Suppressor macrophage (primary cell): ENCODE data around the gene C16orf78.
"Not testable (repeated sequence)": the region's sequence is repeated elsewhere in the genome, so short reads cannot be mapped to it uniquely, and the experiment has no call there.

ENCODE experiments used
- DNase-seq, 4 experiments: peaks; one replicate each; pipeline ENCODE4 v3.0.0-alpha.2; 2020 to 2022

C16orf78 gene

DNA sequence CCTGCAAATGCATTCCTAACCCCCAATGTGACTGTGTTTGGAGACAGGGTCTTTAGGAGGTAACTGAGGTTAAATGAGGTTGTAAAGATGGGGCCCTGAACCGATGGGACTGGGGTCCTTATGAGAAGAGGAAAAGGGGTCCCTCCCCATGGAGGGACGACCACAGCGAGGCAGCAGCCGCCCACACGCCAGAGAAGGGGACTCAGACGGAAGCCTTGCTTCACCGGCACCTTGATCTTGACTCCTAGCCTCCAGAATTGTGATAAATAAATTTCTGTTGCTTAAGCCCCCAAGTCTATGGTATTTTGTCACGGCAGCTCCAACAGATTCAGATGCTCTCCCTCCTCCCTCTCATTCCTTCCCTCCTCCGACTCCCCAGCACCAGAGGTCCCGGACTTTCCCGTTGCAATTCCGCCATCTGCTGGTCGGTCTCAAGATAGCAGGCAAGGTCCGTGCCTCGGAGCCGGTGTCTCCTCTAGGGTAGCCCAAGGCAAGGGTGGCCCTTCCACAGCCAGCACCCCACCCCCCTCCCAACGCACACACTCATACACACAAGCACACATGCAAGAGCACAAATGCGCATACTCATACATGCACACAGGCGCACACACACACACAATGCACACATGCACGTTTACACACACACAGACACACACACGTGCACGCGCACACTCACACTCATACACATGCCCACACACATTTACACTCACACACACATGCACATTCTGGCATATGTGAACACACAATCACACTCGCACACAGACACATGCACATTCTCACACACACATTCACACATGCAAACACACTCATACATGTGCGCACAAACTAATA is 23.1 kb upstream of the C16orf78 start:
- peak; percentile 59 to 75 (median 74) for DNase-seq

DNA sequence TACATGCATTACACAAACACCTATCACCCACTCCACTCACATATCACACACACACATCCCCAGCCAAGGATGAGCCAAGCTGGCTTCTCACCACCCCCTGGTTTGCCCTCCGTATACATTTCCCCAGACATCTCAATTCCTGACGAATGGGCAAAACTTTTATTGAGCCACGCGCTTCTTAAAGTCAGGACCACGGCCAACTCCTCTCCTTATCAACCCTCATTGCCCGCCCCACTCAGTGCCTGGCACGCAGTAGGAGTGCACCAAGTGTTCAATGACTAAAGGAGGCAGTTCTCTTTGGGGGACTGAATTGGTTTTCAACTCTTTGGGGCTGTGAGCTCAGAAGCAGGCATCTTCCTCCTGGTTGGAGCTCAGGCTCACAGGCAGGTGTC is 22.5 kb upstream of the C16orf78 start:
- DNase-seq = no peak

DNA sequence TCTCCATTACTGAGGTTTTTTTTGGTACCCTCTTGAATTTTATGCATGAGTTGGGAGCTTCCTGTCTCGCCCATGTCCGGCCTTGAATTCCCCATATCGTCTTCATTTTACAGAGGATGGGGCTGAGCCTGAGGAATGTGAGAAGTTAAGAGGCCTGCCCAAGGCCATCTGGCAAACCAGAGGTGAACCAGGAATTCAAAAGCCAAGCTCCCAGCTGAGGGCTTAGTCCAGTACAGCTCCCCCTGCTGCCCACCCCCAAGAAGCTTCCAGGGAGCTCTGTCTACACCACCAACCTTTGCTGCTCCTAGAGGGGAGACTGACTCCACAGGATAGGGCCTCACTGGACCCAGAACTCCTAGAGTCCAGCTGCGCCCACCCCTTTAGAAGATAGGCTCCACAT is 20.7 kb upstream of the C16orf78 start:
- DNase-seq = peak in 3 of 4 experiments; percentile 5 to 19 (median 9)

DNA sequence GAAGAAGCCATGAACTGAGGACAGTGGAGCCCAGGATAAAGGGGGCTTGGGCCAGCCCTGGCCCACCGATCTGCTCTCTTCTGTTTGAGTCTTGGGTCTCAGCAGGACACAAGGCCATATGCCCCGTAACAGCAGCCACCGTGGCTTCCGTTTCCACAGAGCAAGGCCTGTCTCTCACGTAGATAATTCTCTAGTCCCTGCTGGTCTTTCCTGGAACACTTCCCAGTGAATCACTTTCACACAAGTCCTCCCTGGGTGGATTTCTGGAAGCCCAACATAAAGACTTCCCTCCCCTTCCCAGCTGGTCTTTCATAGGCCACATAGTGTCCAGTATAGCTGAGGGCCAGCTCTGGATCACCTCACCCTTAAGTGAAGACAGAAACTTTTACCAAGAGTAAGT is 19.9 kb upstream of the C16orf78 start:
- DNase-seq = no peak

DNA sequence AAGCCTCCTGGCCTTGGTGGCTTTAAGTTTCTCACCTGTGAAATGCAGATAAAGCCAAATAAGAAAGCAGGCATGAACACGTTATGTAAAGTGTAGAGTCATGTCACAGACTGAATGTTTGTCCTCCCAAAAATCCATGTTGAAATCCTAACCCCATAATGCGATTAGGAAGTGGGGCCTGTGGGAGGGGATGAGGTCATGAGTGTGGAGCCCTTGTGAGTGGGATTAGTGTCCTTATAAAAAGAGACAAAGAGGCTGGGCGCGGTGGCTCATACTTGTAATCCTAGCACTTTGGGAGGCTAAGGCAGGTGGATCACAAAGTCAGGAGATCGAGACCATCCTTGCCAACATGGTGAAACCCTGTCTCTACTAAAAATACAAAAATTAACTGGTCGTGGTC is 19.5 kb upstream of the C16orf78 start:
- DNase-seq = no peak

DNA sequence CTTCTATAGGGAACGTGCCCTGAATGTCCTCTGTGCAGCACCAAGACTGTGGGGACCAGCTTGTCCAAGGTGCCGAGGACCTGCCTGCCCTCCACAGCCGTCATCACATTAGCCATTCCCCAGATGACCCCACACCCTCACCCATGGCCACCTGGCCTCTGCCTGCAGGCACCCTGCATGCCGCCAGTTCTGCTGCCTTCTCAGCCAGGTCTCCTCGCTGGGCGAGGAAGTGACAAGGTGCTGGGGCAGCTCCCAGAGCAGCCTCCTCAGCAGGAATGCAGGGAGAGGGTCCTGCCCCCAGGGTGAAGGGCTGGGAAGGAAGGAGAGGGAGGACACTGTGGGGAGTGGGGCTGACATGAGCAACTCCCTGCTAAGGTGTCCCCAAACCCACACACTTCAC is 18.6 kb upstream of the C16orf78 start:
- DNase-seq = no peak

DNA sequence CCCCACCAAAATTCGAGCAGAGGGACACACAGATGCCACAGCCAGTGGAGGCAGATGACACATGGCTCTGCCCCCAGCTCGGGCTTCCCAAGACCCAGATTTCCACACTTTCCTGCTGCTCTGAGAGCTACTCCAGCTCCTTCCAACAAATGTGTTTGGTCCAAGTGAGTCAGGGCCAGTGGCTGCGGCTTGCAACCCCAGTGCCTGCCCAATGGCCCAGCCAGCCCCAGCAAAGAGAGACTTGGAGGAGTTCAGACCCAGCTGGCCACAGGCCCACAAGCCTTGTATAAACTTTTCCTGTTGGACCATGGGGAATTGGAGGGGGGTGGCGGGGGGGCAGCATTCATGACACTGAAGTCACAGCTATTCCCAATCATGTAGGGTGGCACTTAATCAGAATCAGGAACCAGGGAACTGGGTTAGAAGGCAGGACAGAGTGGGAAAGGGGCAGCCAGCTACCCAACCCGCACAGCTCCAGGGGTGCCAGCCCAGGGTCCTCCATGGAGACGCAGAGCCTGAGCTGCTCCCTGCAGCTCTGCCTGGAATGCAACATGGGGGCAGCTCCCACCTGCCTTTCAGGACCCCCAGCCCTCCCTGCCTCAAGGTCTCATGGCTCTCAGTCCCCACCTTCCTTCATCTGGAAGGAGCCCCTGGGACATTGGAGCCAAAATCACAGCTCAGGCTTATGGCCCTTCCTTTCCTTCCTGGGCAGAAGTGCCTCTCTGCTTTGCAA is 17.5 kb upstream of the C16orf78 start:
- no peak for DNase-seq

DNA sequence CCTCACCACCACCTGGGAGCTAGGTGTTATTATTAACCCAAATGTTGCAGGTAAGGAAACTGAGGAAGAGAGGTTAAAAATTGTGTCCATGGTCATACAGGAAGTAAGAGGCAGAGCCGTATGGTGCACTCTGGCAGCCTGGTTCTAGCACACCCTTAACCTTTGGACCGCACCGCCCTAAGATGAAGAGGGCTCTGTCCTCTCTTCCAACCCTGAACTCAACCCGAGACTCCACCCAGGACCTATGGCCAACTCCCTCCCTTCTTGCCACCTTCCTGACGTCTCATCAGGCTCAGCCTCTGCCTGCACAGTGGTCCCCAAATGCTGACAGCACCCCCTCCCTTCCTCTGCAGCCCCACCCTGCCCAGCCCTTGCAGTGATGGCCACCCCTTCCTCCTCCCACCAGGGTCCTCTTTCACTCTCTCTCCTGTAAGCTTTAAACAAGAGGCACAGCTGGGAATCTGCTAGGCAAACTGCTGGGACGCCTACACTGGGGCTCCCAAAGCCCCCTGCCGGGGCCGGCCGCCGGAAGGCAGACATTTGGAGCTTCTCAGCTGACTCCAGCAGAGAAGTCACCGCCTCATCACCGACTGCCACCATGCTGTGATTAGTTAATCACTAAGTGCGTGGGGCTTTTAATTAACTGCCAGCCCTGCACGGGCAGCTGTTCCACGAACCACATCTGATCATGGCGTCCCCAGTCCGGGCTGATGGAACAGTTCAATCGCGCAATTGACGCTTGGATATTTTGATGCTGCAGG is 16.7 kb upstream of the C16orf78 start:
- no peak for DNase-seq

DNA sequence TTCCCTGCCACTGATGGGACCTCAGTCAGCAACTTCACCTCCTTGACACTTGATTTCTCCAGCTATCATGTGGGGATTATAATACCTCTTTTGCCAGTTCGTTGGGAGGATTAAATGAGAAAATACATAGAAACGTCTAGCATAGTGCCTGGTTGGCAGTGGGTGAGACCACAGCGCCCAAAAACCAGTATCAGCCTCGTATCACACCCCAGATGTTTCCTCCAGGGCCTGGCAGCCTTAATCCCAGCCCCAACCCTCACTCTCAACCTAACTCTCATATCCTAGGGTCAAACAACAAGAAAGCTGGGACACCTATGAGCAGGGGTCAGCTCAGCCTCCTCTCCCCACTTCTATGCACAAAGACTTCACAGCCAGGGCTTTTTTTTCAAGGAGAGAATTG is 14.0 kb upstream of the C16orf78 start:
- DNase-seq = no peak

DNA sequence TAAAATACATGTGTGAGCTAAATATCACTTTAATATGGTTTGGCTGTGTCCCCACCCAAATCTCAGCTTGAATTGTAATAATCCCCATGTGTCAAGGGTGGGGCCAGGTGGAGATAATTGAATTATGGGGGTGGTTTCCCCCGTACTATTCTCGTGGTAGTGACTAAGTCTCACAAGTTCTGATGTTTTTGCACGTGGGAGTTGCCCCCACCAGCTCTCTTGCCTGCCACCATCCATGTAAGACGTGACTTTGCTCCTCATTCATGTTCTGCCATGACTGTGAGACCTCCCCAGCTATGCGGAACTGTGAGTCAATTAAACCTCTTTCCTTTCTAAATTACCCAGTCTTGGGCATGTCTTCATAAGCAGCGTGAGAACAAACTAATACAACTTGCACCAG is 11.9 kb upstream of the C16orf78 start:
- not testable (repeated sequence) for DNase-seq

DNA sequence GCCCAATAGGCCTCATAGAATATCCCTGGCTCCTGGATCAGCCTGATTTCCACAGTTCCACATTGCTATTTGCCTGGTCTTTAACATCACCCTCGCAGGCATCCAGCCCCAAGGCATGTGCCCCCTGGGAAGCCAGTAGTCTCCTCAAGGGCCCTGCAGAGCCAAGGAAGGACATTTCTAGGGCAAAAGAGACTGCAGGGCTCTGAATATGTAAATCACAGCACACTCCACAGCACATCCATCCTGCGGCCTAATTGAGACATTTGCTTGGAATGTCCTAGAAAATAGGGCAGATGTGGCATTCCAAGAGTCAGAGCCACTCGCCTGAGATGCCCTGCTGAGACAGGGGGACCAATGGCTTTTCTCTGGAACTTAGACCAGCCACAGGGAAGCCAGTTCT is 11.4 kb upstream of the C16orf78 start:
- no peak for DNase-seq

DNA sequence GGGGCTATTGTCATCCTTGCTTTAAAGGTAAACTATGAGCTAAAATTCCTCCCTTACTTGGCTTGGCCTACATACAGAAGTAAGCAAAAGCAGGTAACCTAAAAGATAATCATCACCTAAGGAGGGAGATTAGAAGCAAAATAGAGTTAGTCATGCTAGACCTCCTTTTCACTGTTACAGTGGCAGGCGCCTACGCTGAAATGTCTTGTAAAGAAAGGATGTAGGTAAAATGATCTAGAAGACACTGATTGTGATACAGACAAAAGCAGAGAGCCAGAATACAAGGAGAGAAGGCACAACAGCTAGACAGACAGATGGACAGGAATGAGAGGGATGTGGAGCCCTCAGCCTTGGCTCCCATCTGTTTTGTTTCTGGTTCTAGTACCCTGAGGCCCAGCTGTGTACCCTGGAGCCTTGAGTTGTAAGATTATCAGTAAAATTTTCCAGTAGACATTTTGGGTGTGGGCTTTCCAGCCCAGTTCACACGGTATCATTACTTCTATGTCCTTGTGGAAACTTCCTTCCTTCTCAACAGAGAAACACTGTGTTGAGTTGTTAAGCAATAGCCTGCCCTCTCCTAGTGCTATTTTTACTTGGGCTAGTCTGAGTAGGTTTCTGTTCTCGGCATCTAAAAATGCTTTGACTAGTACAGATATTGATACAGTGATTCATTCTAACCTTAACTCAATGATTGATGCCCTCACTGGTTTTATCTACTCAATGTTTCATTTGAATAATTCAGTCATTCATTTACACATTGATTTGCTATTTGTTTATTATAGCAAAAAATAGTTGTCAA is 7.7 kb upstream of the C16orf78 start:
- DNase-seq = peak in 2 of 4 experiments; percentile 19 to 43

DNA sequence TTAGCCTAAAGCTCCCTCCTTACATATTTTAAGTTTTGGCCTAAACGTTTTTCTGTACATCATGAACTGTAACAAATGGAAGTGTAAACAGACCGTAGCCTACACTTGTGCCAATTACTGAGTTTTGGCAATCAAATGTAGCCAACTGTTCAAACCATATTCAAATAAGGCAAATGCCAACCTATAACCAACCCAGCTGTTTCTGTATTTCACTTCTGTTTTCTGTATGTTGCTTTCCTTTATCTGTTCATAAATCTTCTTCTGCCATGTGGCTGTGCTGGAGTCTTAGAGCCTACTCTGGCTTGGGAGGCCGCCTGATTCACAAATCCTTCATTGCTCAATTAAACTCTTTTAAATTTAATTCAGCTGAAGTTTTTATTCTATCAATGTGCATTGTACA is 6.9 kb upstream of the C16orf78 start:
- peak in 1 of 4 experiments; percentile 16 for DNase-seq

DNA sequence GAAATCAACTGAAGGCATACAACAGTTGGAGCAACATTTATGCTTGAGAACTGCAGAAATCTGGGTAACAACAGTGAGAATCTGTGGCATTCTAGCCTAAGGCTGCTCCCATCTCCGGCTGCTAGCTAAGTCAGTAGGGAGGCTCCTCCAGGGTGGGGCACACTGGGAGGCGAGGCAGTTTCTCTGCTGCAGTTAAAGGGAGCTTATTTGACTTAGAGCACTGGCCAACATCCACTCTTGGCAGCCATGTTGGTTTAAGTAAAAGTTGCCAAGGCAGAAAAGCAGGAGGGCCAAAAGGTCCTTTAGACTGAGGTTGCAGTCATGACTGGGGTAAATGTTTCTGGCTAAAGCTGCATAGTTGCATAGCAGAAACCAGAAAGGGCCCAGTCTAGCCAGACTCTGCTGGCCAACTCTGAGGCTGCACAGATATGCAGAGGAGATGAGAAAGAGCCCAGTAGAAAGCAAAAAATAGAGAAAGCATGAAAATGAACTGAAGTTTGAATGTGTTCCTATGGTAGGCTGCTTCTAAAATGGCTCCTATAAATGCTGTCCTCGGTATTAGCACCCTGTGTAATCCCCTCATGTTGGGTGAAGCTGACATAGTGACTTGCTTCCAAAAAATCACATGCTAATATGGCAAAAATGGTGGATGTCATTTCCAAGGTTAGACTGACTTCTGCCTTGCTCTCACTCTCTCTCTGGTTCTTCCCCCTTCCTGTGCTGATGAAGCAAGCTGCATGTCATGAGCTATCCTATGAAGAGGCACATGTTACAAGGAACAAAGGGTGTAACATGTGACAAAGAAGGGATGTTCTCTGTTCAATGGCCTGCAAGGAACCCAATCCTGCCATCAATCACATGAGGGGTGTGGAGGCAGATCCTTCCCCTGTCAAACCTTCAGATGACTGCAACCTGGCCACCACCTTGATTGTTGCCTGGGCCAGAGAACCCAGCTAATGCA is 3.7 kb upstream of the C16orf78 start:
- peak; percentile 6 to 51 (median 28) for DNase-seq

DNA sequence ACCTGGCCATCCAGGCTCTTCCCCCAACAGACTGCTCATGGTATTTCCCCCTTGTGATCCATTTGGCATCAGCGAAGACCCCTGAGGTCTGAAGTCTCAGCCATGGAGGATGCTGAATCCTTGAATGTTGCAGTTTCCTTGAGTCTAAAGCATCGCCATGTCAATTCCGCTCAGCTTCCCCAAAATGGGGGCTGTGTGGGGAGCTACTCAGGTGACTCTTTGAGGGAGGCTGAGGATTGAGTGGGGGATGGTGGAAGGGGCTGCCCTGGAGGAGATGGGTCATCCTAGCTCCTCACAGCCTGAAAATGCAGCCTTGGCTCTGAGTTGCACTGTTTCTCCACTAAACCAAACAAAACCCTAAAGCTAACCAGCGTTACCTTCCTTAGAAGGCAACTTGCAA is 2.6 kb downstream of the C16orf78 start:
- no peak for DNase-seq

DNA sequence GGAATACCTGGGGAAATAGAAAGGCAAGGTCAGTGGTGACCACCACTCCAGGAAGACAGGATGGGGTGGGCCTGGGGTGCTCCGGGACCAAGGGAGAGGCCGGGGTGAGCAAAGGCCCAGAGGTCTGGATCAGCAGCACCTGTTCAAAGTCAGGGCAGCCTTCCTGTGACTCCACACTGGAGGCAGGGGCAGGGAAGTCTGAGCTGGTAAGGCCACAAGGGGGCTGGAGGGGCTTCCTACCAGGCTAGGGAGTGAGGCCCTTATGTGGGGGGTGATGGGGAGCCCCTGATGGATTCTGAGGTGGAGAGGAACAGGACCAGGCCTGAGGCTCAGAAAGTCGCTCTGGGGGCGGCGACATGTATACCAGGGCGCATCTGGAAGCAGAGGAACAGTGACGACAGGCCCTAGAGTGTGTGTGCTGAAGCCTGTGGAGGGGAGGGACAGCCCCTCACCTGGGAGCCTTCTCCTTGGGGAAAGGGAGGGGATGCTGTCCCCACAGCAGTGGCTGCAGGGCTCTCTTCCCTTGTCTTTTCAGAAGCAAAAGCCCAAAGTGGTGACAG is 3.7 kb downstream of the C16orf78 start:
- DNase-seq = no peak

DNA sequence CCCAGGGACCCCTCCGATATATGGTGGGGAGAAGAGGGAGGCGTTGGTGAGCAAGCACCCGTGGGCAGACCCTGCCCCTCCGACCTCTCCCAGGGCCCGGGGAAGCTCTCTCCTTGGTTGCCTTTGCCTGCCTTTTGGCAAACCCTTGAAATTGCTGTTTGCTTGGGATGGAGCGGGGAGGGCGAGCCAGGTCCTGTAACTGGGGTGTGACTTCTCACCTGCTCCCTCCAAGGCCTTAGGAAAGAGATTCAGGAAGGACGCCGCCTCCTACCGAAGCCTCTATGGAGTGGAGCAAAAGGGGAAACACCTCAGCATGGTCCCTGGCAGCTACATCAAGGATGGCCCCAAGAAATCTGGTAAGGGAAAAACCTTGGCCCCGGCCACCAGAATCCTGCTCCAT is 4.6 kb downstream of the C16orf78 start:
- DNase-seq = no peak

DNA sequence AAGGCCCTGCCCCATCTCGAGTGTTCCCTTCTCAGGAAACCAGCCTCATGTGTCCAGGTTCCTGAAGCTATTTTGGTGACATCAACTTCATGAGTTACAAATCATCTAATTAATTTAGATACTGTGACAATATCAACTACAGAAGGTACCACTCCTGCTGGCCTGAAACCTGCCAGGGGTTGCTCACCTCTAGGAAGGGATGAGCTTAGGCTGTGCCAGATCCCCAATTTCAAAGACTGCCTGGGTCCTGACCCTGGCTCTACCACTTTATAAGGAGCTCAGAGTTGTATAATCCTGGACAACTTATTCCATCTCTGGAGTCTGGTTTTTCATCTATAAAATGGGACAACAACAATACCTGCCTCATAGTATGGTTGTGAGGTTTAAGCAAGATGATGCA is 5.2 kb downstream of the C16orf78 start:
- DNase-seq = no peak

DNA sequence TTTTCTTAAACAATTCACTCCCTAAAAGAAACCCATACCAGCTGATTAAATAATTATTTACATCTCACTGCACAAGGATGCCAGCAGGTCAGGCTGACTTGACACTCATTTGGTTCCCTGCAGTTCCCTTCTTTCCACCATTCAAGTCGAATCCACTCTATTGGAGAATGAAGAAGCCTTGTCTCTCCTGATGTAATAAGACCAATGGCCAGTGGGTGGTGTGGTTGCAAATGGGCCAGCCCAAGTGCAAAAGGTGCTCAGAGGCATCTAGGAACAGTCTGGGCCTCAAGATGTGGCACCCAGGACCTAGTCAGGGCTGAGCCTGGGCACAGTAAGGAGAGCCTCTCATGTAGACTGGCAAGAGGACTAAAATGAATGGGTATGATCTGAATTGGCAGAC is 9.3 kb downstream of the C16orf78 start:
- peak in 1 of 4 experiments; percentile 8 for DNase-seq

DNA sequence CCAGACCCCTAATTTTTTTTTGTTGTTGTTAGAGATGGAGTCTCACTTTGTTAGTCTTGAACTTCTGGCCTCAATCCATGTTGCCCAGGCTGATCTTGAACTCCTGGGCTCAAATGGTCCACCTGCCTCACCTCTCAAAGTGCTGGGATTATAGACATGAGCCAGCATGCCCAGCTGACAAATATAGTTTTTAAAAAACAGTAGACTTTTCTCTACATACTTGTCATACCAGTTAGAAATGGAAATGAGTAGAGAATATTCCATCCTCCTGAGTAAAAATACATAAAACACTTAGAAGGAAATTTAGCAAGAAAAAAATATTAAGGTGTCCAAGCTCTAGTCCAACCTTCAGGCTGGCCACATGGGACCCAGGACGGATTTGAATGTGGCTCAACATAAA is 21.4 kb downstream of the C16orf78 start:
- no peak for DNase-seq

DNA sequence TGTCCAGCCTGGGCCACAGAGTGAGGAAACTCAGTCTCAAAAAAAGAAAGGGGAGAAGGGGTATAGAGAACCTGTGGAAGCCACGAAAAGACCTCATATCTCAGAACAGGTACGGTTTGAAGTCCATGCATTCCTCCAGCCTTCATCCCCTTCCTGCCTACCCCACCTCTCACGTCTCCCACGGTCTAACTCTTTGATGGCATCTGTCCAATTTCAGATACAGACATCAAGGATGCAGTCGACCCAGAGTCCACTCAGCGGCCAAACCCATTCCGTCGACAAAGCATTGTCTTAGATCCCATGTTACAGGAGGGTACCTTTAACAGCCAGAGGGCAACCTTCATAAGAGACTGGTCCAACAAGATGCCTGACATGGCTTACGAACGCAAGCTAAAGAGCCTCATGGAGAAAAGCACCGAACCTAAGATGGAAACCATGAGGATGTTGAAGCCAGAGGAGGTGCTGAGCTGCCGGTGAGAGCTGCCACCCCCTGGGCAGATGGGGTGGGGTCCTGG is 22.7 kb downstream of the C16orf78 start:
- DNase-seq = no peak
